DOHH2 (cell line): ENCODE results near the gene FBN1.

Experiments used
- H3F3A ChIP-seq: fragments of 200-600 bp; sonication (generic), shearing (Covaris generic); 2 replicates; pipeline ENCODE4 v1.6.0; 2016; ENCODE audit warnings: antibody characterized with exemption, mild to moderate bottlenecking; ENCODE audit not compliant: control insufficient read depth, insufficient read depth
- H3K27ac ChIP-seq: fragments of 200-600 bp; sonication (generic); 2 replicates; pipeline ENCODE4 v1.5.1; 2014; ENCODE audit warnings: low read depth, mild to moderate bottlenecking, low read length, moderate library complexity
- H3K27me3 ChIP-seq: fragments of 200-600 bp; sonication (generic); 2 replicates; pipeline ENCODE4 v1.6.1; 2014; ENCODE audit warnings: mild to moderate bottlenecking, low read length, mixed read lengths; ENCODE audit not compliant: control insufficient read depth
- H3K36me3 ChIP-seq: fragments of 200-600 bp; sonication (generic); 2 replicates; pipeline ENCODE4 v1.6.1; 2014; ENCODE audit warnings: mild to moderate bottlenecking, low read length, moderate library complexity, mixed read lengths; ENCODE audit not compliant: control insufficient read depth
- H3K4me1 ChIP-seq: fragments of 200-600 bp; sonication (generic); 2 replicates; pipeline ENCODE4 v1.6.1; 2014; ENCODE audit warnings: mild to moderate bottlenecking, low read length, mixed read lengths; ENCODE audit not compliant: control insufficient read depth
- H3K4me2 ChIP-seq: fragments of 200-600 bp; sonication (generic); 2 replicates; pipeline ENCODE4 v1.6.0; 2014; ENCODE audit warnings: mild to moderate bottlenecking, low read length, moderate library complexity
- H3K4me3 ChIP-seq: fragments of 200-600 bp; sonication (generic); 2 replicates; pipeline ENCODE4 v1.5.1; 2014; ENCODE audit warnings: mild to moderate bottlenecking, low read length, mixed read lengths
- H3K79me2 ChIP-seq: fragments of 200-600 bp; sonication (generic); 2 replicates; pipeline ENCODE4 v1.6.1; 2014; ENCODE audit warnings: mild to moderate bottlenecking, low read length, mixed read lengths; ENCODE audit not compliant: control insufficient read depth
- H3K9me2 ChIP-seq: fragments of 200-600 bp; sonication (generic); replicated peaks from 2 replicates; pipeline ENCODE4 v1.6.1; 2014; ENCODE audit warnings: mild to moderate bottlenecking, low read length, mixed read lengths; ENCODE audit not compliant: control insufficient read depth
- H3K9me3 ChIP-seq: fragments of 200-600 bp; sonication (generic); 2 replicates; pipeline ENCODE4 v1.6.1; 2014; ENCODE audit warnings: antibody characterized with exemption, low read length, mixed read lengths; ENCODE audit not compliant: control insufficient read depth, insufficient read depth
- H4K20me1 ChIP-seq: fragments of 200-600 bp; sonication (generic); 2 replicates; pipeline ENCODE4 v1.6.0; 2014; ENCODE audit warnings: low read depth, mild to moderate bottlenecking, antibody characterized with exemption, low read length, moderate library complexity; ENCODE audit not compliant: control insufficient read depth, insufficient read depth
- EZH2phosphoT487 ChIP-seq: fragments of 200-600 bp; sonication (generic); IDR thresholded peaks from 2 replicates; pipeline ENCODE4 v1.6.1; 2017; ENCODE audit warnings: borderline replicate concordance, mild to moderate bottlenecking, antibody characterized with exemption, low read length, moderate library complexity, mixed read lengths
- TF ChIP-seq, protein P1 (sequence below): fragments of 200-600 bp; sonication (generic); IDR thresholded peaks from one replicate; pipeline ENCODE4 v1.5.1; 2014; ENCODE audit warnings: antibody characterized with exemption, mild to moderate bottlenecking, low read depth, low read length; ENCODE audit not compliant: poor library complexity, severe bottlenecking

The FBN1 gene

DNA sequence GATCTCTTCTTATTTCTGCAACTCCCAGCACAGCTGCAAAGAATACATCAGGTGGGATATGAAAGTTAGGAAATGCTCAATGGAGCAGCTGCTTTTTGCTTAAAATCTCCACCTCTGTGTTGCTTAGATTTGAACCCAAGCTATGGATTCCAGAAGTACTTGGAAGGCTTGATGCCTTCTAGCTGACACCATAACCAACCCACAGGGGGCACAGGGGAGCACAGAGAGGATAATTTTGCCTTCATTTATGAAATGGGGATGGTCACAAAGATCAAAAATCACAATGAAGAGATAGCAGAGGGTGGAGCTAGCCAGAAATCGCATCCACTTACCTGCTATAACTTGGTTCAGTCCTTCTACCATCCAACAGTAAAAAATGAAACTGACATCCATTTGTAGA, 238.6 kb downstream of the FBN1 start:
- H3K79me2 ChIP-seq, result no peaks in the 10 kb centered on the region
- no peaks in the 10 kb centered on the region for H3K27me3 ChIP-seq
- no peaks in the 10 kb centered on the region for H4K20me1 ChIP-seq
- no peak overlapping the region for H3K4me3 ChIP-seq
- no peaks in the 10 kb centered on the region for H3K4me1 ChIP-seq
- TF ChIP-seq, protein P1, sequence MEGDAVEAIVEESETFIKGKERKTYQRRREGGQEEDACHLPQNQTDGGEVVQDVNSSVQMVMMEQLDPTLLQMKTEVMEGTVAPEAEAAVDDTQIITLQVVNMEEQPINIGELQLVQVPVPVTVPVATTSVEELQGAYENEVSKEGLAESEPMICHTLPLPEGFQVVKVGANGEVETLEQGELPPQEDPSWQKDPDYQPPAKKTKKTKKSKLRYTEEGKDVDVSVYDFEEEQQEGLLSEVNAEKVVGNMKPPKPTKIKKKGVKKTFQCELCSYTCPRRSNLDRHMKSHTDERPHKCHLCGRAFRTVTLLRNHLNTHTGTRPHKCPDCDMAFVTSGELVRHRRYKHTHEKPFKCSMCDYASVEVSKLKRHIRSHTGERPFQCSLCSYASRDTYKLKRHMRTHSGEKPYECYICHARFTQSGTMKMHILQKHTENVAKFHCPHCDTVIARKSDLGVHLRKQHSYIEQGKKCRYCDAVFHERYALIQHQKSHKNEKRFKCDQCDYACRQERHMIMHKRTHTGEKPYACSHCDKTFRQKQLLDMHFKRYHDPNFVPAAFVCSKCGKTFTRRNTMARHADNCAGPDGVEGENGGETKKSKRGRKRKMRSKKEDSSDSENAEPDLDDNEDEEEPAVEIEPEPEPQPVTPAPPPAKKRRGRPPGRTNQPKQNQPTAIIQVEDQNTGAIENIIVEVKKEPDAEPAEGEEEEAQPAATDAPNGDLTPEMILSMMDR, result no peak
- H3K9me2 ChIP-seq, result no peaks in the 10 kb centered on the region
- no peaks in the 10 kb centered on the region for H3K36me3 ChIP-seq
- H3F3A ChIP-seq, result no peaks in the 10 kb centered on the region
- no peak overlapping the region for H3K4me2 ChIP-seq
- no peak overlapping the region for H3K27ac ChIP-seq
- no peaks in the 10 kb centered on the region for H3K9me3 ChIP-seq

DNA sequence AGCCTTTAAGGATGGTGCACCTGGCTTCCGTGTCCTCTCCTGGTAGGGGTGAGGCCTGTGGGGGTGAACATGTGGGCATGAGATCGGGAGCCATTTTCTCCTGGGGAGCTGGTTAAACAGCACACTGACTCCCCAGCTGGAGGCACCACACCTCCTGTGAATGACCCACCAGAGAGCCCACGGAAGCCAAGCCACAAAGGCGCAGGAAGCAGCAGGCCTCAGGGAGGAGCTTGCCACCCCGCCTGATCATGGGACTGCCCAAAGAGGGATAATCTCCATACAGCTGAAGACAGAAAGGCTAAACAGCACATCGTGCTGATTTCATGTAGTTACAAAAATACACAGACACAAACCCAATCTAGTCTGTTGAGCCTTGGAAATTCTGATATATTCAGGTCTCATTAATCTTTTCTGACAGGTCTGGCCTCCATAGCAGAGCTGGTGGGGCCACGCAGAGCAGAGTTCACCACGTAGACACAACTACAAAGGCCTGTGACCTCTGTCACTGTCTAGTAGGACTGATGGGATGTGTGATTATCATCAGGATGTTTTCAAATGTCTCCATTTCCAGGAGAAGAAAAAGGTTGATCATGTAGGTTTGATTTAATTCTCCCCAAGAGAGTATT, 239.1 kb downstream of the FBN1 start:
- no peaks in the 10 kb centered on the region for H3K36me3 ChIP-seq
- H3K4me2 ChIP-seq, result no peak overlapping the region
- no peak overlapping the region for H3K4me3 ChIP-seq
- no peaks in the 10 kb centered on the region for H3K4me1 ChIP-seq
- H4K20me1 ChIP-seq, result no peaks in the 10 kb centered on the region
- H3K79me2 ChIP-seq, result no peaks in the 10 kb centered on the region
- H3K27ac ChIP-seq, result no peak overlapping the region
- TF ChIP-seq, protein P1, result no peak
- no peak for TF ChIP-seq EZH2phosphoT487
- H3K27me3 ChIP-seq, result no peaks in the 10 kb centered on the region
- H3F3A ChIP-seq, result no peaks in the 10 kb centered on the region
- H3K9me3 ChIP-seq, result no peaks in the 10 kb centered on the region
- H3K9me2 ChIP-seq, result no peaks in the 10 kb centered on the region

DNA sequence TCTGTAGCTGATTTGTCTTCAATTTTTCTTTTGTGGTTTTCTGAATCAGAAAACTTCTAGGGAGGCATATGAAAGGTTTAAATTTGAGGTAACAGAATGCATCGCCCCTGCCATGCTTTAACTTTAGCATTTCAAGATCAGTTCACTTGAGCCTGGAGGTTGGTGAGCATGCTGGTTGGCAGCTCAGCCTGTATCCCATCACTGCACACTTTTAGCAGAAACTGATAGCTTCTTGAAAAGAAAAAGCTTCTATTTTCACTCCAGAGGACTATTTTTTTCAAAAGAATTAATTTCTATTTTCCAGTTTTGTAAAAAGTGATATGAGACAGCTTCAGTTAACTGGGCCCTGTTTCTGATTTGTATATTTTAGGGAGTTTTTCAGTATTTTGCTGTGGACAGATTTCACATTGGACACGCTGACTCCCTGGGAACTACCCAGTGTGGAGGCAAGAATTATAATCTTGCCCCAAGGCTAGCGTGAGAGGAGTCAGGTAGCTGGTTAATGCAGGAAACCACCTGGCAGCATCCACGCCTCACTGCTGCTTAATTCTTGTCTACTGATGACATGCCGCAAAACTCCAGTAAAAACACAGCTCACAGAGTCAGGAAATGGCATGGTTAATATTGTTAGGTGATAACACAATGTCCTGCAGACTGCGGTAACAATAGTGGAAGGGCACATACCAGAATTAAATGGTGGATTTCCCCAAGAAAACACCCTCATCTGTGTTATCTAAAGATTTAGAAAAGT, 242.9 kb downstream of the FBN1 start:
- Histone ChIP-seq H3K9me3 (no peaks in the 10 kb centered on the region), H3K4me1 (no peaks in the 10 kb centered on the region), H3F3A (no peaks in the 10 kb centered on the region), H3K4me3 (no peak overlapping the region), H3K9me2 (no peaks in the 10 kb centered on the region), H3K27ac (no peak overlapping the region), H3K36me3 (no peaks in the 10 kb centered on the region), H3K27me3 (no peaks in the 10 kb centered on the region), H3K79me2 (no peaks in the 10 kb centered on the region), H4K20me1 (no peaks in the 10 kb centered on the region), H3K4me2 (no peak overlapping the region)
- no peak for TF ChIP-seq EZH2phosphoT487
- TF ChIP-seq, protein P1, result no peak
